OCI-LY1 (cell line): ENCODE data around the gene PLD6.

Experiments used
- EZH2 ChIP-seq: fragments of 200-600 bp; sonication (generic), shearing (Covaris generic); IDR thresholded peaks from 2 replicates; pipeline ENCODE4 v1.8.0; 2017; ENCODE audit warnings: borderline replicate concordance, mixed run types, mild to moderate bottlenecking, antibody characterized with exemption, low read length, moderate library complexity, mixed read lengths
- TF ChIP-seq, protein P1 (sequence below): fragments of 200-600 bp; sonication (generic), shearing (Covaris generic); IDR thresholded peaks from 2 replicates; pipeline ENCODE4 v1.5.1; 2017; ENCODE audit warnings: mild to moderate bottlenecking, antibody characterized with exemption, low read length, moderate library complexity, mixed read lengths

DNA sequence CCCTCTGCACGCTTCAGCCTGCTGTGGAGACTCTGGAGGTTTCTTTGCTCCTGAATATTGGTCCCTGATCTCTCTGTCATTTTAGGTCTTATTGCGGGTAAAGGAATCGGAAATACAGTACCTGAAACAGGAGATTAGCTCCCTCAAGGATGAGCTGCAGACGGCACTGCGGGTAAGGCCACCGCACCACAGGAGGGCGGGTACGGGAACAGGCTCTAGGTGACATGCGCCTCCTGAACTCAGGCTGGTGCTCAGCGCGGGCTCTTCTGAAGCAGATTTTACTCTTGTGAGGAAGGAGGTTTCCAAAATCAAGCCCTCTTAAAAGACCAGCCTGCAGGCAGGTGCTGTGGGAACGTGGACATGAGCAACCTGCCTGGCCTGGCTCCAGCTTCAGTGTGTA, 29.8 kb downstream of the PLD6 start:
- no peak for TF ChIP-seq EZH2
- TF ChIP-seq, protein P1, sequence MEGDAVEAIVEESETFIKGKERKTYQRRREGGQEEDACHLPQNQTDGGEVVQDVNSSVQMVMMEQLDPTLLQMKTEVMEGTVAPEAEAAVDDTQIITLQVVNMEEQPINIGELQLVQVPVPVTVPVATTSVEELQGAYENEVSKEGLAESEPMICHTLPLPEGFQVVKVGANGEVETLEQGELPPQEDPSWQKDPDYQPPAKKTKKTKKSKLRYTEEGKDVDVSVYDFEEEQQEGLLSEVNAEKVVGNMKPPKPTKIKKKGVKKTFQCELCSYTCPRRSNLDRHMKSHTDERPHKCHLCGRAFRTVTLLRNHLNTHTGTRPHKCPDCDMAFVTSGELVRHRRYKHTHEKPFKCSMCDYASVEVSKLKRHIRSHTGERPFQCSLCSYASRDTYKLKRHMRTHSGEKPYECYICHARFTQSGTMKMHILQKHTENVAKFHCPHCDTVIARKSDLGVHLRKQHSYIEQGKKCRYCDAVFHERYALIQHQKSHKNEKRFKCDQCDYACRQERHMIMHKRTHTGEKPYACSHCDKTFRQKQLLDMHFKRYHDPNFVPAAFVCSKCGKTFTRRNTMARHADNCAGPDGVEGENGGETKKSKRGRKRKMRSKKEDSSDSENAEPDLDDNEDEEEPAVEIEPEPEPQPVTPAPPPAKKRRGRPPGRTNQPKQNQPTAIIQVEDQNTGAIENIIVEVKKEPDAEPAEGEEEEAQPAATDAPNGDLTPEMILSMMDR, result no peak
